ENCODE measurements around the gene ACSM5.
"Not testable (repeated sequence)": the region's sequence is repeated elsewhere in the genome, so short reads cannot be mapped to it uniquely, and the experiment has no call there.

The ACSM5 gene

GRCh38 chr16:20399185-20399584 lies 10.1 kb upstream of the ACSM5 start:
- DNase-seq = no peak

- DNase-seq = no peak
Measured at GRCh38 chr16:20401066-20401465, 8.3 kb upstream of the ACSM5 start.

- no peak for DNase-seq
Measured at GRCh38 chr16:20401475-20402016, 7.8 kb upstream of the ACSM5 start.

GRCh38 chr16:20402651-20403050 lies 6.7 kb upstream of the ACSM5 start:
- DNase-seq = no peak

- no peak for DNase-seq
Measured at GRCh38 chr16:20404637-20405036, 4.7 kb upstream of the ACSM5 start, which contains the start of gene PDILT. PDILT (minus strand) TSS chr16:20404737; CDS start chr16:20399300, 5,437 bp downstream.

- no peak for DNase-seq
Measured at GRCh38 chr16:20410121-20410723, 888 bp downstream of the ACSM5 start.

- DNase-seq = no peak
Measured at GRCh38 chr16:20411055-20411454, 1.7 kb downstream of the ACSM5 start.

- DNase-seq = no peak
Measured at GRCh38 chr16:20415541-20415940, 6.2 kb downstream of the ACSM5 start.

GRCh38 chr16:20419093-20419492 lies 9.8 kb downstream of the ACSM5 start:
- DNase-seq = not testable (repeated sequence)

- not testable (repeated sequence) for DNase-seq
Measured at GRCh38 chr16:20421748-20422147, 12.4 kb downstream of the ACSM5 start.

- not testable (repeated sequence) for DNase-seq
Measured at GRCh38 chr16:20423772-20424128, 14.4 kb downstream of the ACSM5 start.

GRCh38 chr16:20424129-20424866 lies 15.0 kb downstream of the ACSM5 start:
- no peak for DNase-seq

- not testable (repeated sequence) for DNase-seq
Measured at GRCh38 chr16:20427401-20427797, 18.1 kb downstream of the ACSM5 start.

- DNase-seq = not testable (repeated sequence)
Measured at GRCh38 chr16:20429499-20429898, 20.2 kb downstream of the ACSM5 start.

- not testable (repeated sequence) for DNase-seq
Measured at GRCh38 chr16:20430480-20430879, 21.1 kb downstream of the ACSM5 start.

GRCh38 chr16:20430948-20431347 lies 21.6 kb downstream of the ACSM5 start:
- DNase-seq = no peak

GRCh38 chr16:20438950-20439349 lies 29.6 kb downstream of the ACSM5 start:
- DNase-seq = not testable (repeated sequence)

- DNase-seq = not testable (repeated sequence)
Measured at GRCh38 chr16:20439820-20440231, 30.5 kb downstream of the ACSM5 start.

GRCh38 chr16:20440731-20441130 lies 31.4 kb downstream of the ACSM5 start:
- not testable (repeated sequence) for DNase-seq

- no peak for DNase-seq
Measured at GRCh38 chr16:20441191-20441590, 31.9 kb downstream of the ACSM5 start.

- DNase-seq = not testable (repeated sequence)
Measured at GRCh38 chr16:20441859-20442258, 32.5 kb downstream of the ACSM5 start.

- DNase-seq = not testable (repeated sequence)
Measured at GRCh38 chr16:20446652-20447393, 37.5 kb downstream of the ACSM5 start.

- not testable (repeated sequence) for DNase-seq
Measured at GRCh38 chr16:20451364-20451763, 42.0 kb downstream of the ACSM5 start, which contains the start of gene ACSM2A. ACSM2A (plus strand) TSS chr16:20451521; CDS start chr16:20460115, 8,594 bp downstream.

Data from activated naive CD4-positive, alpha-beta T cell (primary cell).